Erythroblast (primary cell): ENCODE results near the gene MADCAM1.
A peak's percentile ranks its signal among the peaks of the same experiment; 100 is the strongest.

Experiments used
- DNase-seq, 2 experiments: peaks; one replicate each; lab custom pipeline; 2025; lab: John Stamatoyannopoulos, UW
- GATA1 ChIP-seq: IDR thresholded peaks from 2 replicates; pipeline ENCODE4 v1.6.1; 2011; ENCODE audit warnings: low read depth, mild to moderate bottlenecking, control low read depth, low read length, moderate library complexity
- POLR2A ChIP-seq: IDR thresholded peaks from 2 replicates; pipeline ENCODE4 v1.6.1; 2011; ENCODE audit warnings: mild to moderate bottlenecking, low read length

The MADCAM1 gene

GRCh38 chr19:531753-532560 is 35.7 kb downstream of the MADCAM1 start, which contains the start of gene CDC34:
CDC34 (plus strand) TSS chr19:531760; CDS start chr19:531932, 172 bp downstream.
- TF ChIP-seq POLR2A (peak; percentile 48), GATA1 (no peak)
- peak; percentile 67 to 77 for DNase-seq

GRCh38 chr19:532561-533363 is 36.5 kb downstream of the MADCAM1 start:
- peak; percentile 81 to 86 for DNase-seq
- TF ChIP-seq POLR2A (no peak), GATA1 (no peak)

- TF ChIP-seq POLR2A (no peak), GATA1 (no peak)
- no peak for DNase-seq
Observed at GRCh38 chr19:533364-534058, 37.2 kb downstream of the MADCAM1 start.

- no peak for TF ChIP-seq POLR2A
- TF ChIP-seq GATA1 = no peak
- peak in 1 of 2 experiments; percentile 38 for DNase-seq
Observed at GRCh38 chr19:534088-534487, 37.8 kb downstream of the MADCAM1 start.

- TF ChIP-seq POLR2A (no peak), GATA1 (no peak)
- DNase-seq = no peak
Observed at GRCh38 chr19:535017-535835, 38.9 kb downstream of the MADCAM1 start.

GRCh38 chr19:536031-536880 is 40.0 kb downstream of the MADCAM1 start:
- no peak for TF ChIP-seq GATA1
- no peak for TF ChIP-seq POLR2A
- no peak for DNase-seq

- no peak for DNase-seq
- no peak for TF ChIP-seq POLR2A
Observed at GRCh38 chr19:536881-537404, 40.7 kb downstream of the MADCAM1 start.

GRCh38 chr19:538641-539428 is 42.5 kb downstream of the MADCAM1 start:
- no peak for TF ChIP-seq GATA1
- TF ChIP-seq POLR2A = no peak
- no peak for DNase-seq

GRCh38 chr19:539429-540030 is 43.2 kb downstream of the MADCAM1 start:
- no peak for DNase-seq
- no peak for TF ChIP-seq POLR2A
- no peak for TF ChIP-seq GATA1

GRCh38 chr19:540867-541637 is 44.8 kb downstream of the MADCAM1 start:
- TF ChIP-seq GATA1 (no peak), POLR2A (no peak)
- no peak for DNase-seq

GRCh38 chr19:541699-542098 is 45.4 kb downstream of the MADCAM1 start:
- DNase-seq = no peak
- TF ChIP-seq GATA1 = no peak
- TF ChIP-seq POLR2A = no peak
